ENCODE results near the gene OBSL1.

DNA sequence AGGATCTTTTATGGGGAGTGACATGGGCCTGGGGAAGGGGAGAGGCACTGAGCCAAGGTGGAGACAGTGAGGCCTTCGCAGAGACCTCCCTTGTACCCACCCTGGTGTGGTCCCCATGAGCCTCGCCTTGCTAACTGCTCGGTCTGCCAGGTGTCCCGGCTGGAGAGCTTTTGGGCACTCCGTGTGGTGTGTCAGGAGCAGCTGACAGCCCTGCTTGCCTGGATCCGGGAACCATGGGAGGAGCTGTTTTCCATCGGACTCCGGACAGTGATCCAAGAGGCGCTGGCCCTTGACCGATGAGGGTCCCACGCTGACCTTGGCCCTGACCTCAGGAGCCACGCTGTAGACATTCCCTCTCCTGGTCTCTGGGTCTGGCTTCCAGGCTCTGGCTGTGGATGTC lies 44.6 kb upstream of the OBSL1 start:
- no peak for TF ChIP-seq POLR2AphosphoS5 (IDR thresholded peaks at IDR 0.05; ENCODE audit: low read depth, low read length)
- TF ChIP-seq CTCF (IDR thresholded peaks at IDR 0.05), result no peak
- no peak for TF ChIP-seq REST (IDR thresholded peaks at IDR 0.05; ENCODE audit: insufficient read depth in 1 of 2, low read depth in 2 of 2, low read length in 1 of 2)
- no peak for TF ChIP-seq TCF7L2 (IDR thresholded peaks at IDR 0.05; ENCODE audit: low read depth, low read length)
- no peak for TF ChIP-seq SIN3A (IDR thresholded peaks at IDR 0.05; ENCODE audit: borderline replicate concordance, insufficient read depth, low read depth, low read length)

Data from Panc1 (cell line).